GM19043 (cell line): ENCODE measurements around the gene PRKCZ.
"Not testable (repeated sequence)": the region's sequence is repeated elsewhere in the genome, so short reads cannot be mapped to it uniquely, and the experiment has no call there.

ENCODE experiments used
- ATAC-seq: cut with Tn5 transposase; IDR thresholded peaks from one replicate; pipeline ENCODE4 v1.9.1; 2021; ENCODE audit warnings: low read depth; ENCODE audit not compliant: unreplicated experiment

PRKCZ gene

GRCh38 chr1:2147869-2148268 is 97.7 kb downstream of the PRKCZ start:
- not testable (repeated sequence) for ATAC-seq

DNA sequence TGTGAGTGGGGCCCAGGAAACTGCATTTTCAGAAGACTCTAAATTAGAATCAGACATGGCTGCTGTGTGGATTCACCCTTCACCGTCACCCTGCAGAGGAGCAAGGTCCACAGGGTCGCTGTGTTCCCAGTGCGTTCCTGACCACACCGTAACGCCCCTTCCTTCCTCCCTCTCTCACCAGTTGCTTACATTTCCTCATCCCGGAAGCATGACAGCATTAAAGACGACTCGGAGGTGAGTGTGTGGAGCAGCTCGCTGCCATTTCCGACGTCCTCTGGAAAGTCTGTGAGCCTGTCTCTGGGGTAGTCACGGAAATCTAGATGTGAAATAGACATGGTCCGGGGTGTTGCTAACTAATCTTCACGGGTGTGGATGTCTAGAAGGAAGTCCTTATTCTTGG is 98.5 kb downstream of the PRKCZ start:
- ATAC-seq = no peak

DNA sequence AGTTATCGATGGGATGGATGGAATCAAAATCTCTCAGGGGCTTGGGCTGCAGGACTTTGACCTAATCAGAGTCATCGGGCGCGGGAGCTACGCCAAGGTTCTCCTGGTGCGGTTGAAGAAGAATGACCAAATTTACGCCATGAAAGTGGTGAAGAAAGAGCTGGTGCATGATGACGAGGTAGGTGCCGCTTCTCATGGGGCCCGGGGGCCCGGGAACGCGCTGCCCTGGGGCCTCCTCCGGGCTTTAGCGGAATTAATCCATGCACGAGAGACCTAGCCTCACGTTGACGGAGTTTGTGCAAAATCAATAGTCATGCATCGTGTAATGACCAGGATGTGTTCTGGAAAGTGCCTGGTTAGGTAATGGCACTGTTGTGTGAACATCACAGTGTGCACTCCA is 100.6 kb downstream of the PRKCZ start:
- no peak for ATAC-seq

- no peak for ATAC-seq
Measured at GRCh38 chr1:2151252-2151651, 101.0 kb downstream of the PRKCZ start.

- ATAC-seq = no peak
Measured at GRCh38 chr1:2151911-2152310, 101.7 kb downstream of the PRKCZ start.

- ATAC-seq = no peak
Measured at GRCh38 chr1:2152954-2153353, 102.7 kb downstream of the PRKCZ start.

GRCh38 chr1:2154022-2154421 is 103.8 kb downstream of the PRKCZ start:
- ATAC-seq = no peak

DNA sequence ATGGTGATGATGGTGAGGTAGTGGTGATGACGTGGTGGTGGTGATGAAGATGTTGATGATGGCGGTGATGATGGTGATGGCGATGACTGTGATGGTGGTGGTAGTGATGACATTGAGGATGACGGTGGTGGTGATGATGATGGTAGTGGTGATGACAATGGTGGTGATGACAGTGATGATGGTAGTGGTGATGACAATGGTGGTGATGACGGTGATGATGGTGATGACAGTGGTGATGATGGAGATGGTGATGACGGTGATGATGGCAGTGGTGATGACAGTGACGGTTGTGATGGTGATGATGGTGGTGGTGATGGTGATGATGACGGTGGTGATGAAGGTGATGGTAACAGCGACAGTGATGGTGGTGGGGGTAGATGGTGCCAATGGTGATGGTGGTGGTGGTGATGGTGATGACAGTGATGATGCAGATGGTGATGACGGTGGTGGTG is 105.0 kb downstream of the PRKCZ start:
- ATAC-seq = no peak

- ATAC-seq = no peak
Measured at GRCh38 chr1:2155788-2156187, 105.6 kb downstream of the PRKCZ start.

- no peak for ATAC-seq
Measured at GRCh38 chr1:2156866-2157265, 106.7 kb downstream of the PRKCZ start.

GRCh38 chr1:2157856-2158255 is 107.6 kb downstream of the PRKCZ start:
- no peak for ATAC-seq

- no peak for ATAC-seq
Measured at GRCh38 chr1:2158272-2158671, 108.1 kb downstream of the PRKCZ start.

GRCh38 chr1:2159124-2159523 is 108.9 kb downstream of the PRKCZ start:
- ATAC-seq = no peak

DNA sequence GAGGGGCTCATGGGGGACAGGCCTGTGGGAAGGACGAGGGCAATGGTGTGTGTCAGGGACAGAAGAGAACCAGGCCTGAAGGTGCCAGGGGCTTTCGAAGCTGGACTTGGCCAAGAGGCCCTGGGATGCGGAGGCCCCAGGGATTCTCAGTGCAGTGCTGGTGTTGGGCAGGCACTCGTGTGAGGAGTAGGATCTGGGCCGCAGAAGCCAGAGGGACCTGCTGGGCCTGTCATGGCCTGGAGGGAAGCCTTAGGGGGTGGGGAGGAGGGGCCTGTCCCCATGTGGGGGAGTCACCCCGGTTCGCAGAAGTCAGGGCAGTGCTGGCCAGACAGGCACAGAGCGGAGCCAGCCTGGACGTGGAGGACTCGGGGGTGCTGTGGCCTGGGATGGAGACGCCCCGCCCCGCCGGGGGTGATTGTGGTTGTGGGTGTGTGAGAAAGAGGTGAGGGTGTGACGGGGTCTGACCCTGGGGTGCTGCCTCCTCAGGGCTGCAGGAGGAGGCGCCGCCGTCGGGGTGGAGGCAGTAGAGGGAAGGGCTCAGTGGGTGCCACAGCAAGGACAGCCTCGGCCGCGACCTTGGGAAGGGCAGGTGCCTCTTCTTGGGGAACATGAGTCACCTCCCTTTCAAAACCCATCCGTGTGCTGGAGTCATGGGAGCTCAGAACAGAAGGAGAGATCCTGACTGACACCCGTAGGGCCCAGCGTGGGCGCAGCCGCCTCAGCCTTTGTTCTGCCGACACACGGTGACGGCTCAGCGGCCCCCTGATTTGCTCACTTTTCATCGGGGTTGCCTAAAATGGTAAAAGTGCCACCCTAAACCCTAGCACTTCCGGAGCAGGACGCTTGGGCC is 110.5 kb downstream of the PRKCZ start:
- no peak for ATAC-seq

DNA sequence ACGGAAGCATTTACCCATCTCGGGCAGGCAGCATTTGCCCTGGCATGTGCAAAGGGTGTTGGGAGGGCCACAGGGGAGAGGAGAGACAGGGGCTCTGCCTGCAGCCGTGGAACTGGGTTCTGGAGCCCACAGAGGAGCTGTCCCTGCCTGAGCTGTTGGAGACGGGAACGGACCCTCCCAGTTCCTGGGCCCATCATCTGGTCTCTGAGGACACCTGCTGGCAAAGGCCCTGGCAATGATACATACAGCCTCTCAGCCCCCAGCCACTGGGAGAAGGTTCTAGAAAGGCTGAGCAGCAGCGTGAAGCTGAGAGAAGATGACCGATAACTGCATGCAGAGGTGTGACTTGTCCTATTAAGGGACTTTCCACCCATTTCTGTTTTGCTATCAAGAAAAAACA is 113.0 kb downstream of the PRKCZ start:
- no peak for ATAC-seq

GRCh38 chr1:2165646-2166045 is 115.4 kb downstream of the PRKCZ start:
- no peak for ATAC-seq

DNA sequence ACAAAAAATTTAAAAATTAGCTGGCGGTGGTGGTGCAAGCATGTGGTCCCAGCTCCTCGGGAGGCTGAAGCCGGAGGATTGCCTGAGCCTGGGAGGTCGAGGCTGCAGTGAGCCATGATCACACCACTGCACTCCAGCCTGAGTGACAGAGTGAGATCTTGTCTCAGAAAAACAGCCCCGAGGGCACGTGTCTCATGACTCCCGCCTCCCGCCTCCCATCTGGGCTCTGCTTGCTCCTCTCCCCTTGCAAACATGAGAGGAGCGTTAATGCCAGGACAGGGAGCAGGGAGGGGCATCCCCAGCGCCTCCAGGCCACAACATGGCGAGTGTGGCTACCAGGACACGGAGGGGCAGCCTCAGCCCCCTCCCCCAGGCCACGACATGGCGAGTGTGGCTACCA is 116.0 kb downstream of the PRKCZ start:
- ATAC-seq = no peak

- no peak for ATAC-seq
Measured at GRCh38 chr1:2166695-2167094, 116.5 kb downstream of the PRKCZ start.

GRCh38 chr1:2168090-2168489 is 117.9 kb downstream of the PRKCZ start:
- no peak for ATAC-seq

- no peak for ATAC-seq
Measured at GRCh38 chr1:2168535-2168934, 118.3 kb downstream of the PRKCZ start.

DNA sequence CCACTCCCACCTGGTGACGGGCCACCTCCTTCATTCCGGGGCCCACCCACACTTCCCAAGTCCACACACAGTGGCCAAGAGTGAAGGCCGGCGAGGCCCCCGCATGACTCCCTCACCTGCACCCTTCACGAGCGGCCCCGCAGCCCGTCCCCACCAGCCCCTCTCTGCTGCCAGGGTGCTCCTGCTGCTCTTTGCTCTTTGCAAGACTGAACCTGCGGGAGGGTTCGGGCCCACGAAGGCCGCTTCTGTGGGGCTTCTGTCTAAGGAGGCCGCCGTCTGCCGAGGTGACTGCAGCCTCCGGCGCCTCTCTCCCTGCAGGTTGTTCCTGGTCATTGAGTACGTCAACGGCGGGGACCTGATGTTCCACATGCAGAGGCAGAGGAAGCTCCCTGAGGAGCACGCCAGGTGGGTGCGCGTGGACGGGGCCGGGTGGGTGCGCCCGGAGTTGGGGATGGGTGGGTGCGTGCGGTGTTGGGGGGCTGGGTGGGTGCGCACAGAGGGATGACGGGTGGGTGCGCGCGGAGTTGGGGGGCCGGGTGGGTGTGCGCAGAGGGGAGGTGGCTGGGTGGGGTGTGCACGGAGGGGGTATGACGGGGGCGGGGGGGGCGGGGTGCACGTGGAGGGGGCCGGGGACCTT is 119.1 kb downstream of the PRKCZ start:
- no peak for ATAC-seq

- ATAC-seq = no peak
Measured at GRCh38 chr1:2170211-2170610, 120.0 kb downstream of the PRKCZ start.
